PFSK-1 (cell line): ENCODE data around the gene TFPT.

ENCODE experiments used
- FOXP2 ChIP-seq: optimal IDR thresholded peaks from 2 replicates; pipeline ENCODE3; 2011; ENCODE audit warnings: borderline replicate concordance, control low read depth, inconsistent platforms; ENCODE audit not compliant: insufficient read depth; ENCODE audit errors: extremely low read length, extremely low read depth
- POLR2AphosphoS5 ChIP-seq: IDR thresholded peaks from 2 replicates; pipeline ENCODE4 v1.6.1; 2012; ENCODE audit warnings: low read depth, mild to moderate bottlenecking, control low read depth, low read length, moderate library complexity
- REST ChIP-seq, 2 experiments: IDR thresholded peaks; 2 replicates each; pipeline versions ENCODE4 v1.6.1 to v1.8.0; 2011 to 2012; ENCODE audit warnings: low read depth in 2 of 2, low read length in 2 of 2, control low read depth in 1 of 2, inconsistent platforms in 1 of 2, mild to moderate bottlenecking in 1 of 2, moderate library complexity in 1 of 2; ENCODE audit not compliant: insufficient read depth in 1 of 2
- SIN3A ChIP-seq: IDR thresholded peaks from 2 replicates; pipeline ENCODE4 v1.6.1; 2012; ENCODE audit warnings: mild to moderate bottlenecking, low read length, moderate library complexity, borderline replicate concordance; ENCODE audit not compliant: insufficient read depth
- TAF1 ChIP-seq: IDR thresholded peaks from 2 replicates; pipeline ENCODE4 v1.6.1; 2012; ENCODE audit warnings: low read length, control low read depth, borderline replicate concordance; ENCODE audit not compliant: insufficient read depth

- TF ChIP-seq POLR2AphosphoS5 (no peak), TAF1 (no peak), REST (IDR thresholded peaks at IDR 0.05; ENCODE audit: insufficient read depth in 1 of 2, low read depth in 2 of 2, low read length in 2 of 2) (no peak), SIN3A (no peak), FOXP2 (no peak)
Measured at GRCh38 chr19:54149021-54149812, 33.8 kb upstream of the TFPT start.
